DND-41 (cell line): ENCODE measurements around the gene AHCY.

ENCODE experiments used
- EZH2 ChIP-seq: IDR thresholded peaks from 3 replicates; pipeline ENCODE4 v1.6.1; 2012; ENCODE audit warnings: borderline replicate concordance, low read depth, mild to moderate bottlenecking, moderate library complexity, low read length, inconsistent platforms; ENCODE audit not compliant: severe bottlenecking
- TF ChIP-seq, protein P1 (sequence below): IDR thresholded peaks from 2 replicates; pipeline ENCODE4 v1.5.1; 2012; ENCODE audit warnings: borderline replicate concordance, low read length, moderate library complexity, mild to moderate bottlenecking; ENCODE audit not compliant: poor library complexity, severe bottlenecking; ENCODE audit errors: extremely low read depth

DNA sequence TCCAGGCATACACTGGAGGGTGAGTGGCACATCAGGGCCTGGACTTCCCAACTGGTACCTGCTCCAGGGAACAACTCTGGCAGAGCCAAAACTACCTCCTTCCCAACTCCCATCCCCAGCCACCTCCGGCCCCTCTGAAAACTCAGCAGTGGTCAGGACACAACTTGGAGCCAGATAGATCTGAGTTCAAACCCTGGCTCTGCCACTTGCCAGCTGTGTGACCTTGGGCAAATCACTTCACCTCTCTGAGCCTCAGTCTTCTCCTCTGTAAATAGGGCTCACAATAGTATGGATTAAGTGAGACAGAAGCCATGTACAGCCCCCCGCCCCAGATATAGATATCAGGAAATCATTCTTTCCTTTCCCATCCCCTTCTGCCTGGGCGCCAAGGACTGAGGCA is 10.7 kb downstream of the AHCY start:
- TF ChIP-seq, protein P1, sequence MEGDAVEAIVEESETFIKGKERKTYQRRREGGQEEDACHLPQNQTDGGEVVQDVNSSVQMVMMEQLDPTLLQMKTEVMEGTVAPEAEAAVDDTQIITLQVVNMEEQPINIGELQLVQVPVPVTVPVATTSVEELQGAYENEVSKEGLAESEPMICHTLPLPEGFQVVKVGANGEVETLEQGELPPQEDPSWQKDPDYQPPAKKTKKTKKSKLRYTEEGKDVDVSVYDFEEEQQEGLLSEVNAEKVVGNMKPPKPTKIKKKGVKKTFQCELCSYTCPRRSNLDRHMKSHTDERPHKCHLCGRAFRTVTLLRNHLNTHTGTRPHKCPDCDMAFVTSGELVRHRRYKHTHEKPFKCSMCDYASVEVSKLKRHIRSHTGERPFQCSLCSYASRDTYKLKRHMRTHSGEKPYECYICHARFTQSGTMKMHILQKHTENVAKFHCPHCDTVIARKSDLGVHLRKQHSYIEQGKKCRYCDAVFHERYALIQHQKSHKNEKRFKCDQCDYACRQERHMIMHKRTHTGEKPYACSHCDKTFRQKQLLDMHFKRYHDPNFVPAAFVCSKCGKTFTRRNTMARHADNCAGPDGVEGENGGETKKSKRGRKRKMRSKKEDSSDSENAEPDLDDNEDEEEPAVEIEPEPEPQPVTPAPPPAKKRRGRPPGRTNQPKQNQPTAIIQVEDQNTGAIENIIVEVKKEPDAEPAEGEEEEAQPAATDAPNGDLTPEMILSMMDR, result no peak
- TF ChIP-seq EZH2, result no peak
